Neural progenitor cell (in vitro differentiated cells): ENCODE measurements around the gene HNRNPA1.
"Not testable (repeated sequence)": the region's sequence is repeated elsewhere in the genome, so short reads cannot be mapped to it uniquely, and the experiment has no call there.

Experiments
- CTCF ChIP-seq: fragments of 200-600 bp; sonication (generic); IDR thresholded peaks from 2 replicates; pipeline ENCODE4 v1.5.1; 2017; ENCODE audit warnings: antibody characterized with exemption, mild to moderate bottlenecking
- EZH2 ChIP-seq: fragments of 200-600 bp; sonication (generic); IDR thresholded peaks from 2 replicates; pipeline ENCODE4 v1.6.1; 2017; ENCODE audit warnings: antibody characterized with exemption, mild to moderate bottlenecking, moderate library complexity
- EZH2phosphoT487 ChIP-seq: fragments of 200-600 bp; sonication (generic); IDR thresholded peaks from 2 replicates; pipeline ENCODE4 v1.6.1; 2017; ENCODE audit warnings: antibody characterized with exemption

- TF ChIP-seq CTCF, EZH2phosphoT487, EZH2: not testable (repeated sequence)
These were observed 1.2 kb downstream of the HNRNPA1 start for GRCh38 chr12:54281694-54282093.
